Ovary (tissue), 3 donors: Measurements from ENCODE around the gene SKA2.

Experiments used
- POLR2A ChIP-seq: fragments of 450-650 bp; IDR thresholded peaks from one replicate; pipeline ENCODE4 v1.6.1; 2017; ENCODE audit warnings: antibody characterized with exemption, mild to moderate bottlenecking, moderate library complexity
- TF ChIP-seq, protein P1 (sequence below), 3 donors: fragments of 450-650 bp in 2 of 3; fragments of 200-600 bp in 1 of 3; IDR thresholded peaks; one replicate each; pipeline versions ENCODE4 v1.5.1 to v1.8.0; 2016 to 2022; ENCODE audit warnings: antibody characterized with exemption in 3 of 3, mild to moderate bottlenecking in 1 of 3
- donor health status: DM: no; HTN: no; CAD: no.

DNA sequence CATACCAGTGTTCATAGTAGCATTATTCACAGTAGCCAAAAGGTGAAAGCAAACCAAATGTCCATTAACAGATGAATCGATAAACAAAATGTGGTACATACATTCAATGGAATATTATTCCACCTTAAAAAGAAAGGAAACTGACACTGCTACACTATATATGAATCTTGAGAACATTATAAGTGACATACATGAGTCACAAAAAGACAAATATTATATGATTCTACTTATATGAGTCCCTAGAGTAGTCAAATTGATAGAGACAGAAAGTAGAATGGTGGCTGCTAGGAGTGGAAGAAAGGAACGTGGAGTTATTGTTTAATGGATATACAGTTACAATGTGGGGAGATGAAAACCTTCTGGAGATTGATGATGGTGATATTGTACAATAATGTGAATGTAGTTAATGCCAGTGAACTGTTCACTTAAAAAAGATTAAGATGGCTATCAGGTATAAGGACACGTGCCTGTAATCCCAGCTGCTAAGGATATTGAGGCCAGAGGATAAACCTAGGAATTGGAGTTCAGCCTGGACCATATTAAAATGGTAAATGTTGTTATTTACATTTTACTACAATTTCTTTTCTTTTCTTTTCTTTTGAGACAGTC lies 28.1 kb downstream of the SKA2 start:
- no peak for TF ChIP-seq POLR2A
- TF ChIP-seq, protein P1, sequence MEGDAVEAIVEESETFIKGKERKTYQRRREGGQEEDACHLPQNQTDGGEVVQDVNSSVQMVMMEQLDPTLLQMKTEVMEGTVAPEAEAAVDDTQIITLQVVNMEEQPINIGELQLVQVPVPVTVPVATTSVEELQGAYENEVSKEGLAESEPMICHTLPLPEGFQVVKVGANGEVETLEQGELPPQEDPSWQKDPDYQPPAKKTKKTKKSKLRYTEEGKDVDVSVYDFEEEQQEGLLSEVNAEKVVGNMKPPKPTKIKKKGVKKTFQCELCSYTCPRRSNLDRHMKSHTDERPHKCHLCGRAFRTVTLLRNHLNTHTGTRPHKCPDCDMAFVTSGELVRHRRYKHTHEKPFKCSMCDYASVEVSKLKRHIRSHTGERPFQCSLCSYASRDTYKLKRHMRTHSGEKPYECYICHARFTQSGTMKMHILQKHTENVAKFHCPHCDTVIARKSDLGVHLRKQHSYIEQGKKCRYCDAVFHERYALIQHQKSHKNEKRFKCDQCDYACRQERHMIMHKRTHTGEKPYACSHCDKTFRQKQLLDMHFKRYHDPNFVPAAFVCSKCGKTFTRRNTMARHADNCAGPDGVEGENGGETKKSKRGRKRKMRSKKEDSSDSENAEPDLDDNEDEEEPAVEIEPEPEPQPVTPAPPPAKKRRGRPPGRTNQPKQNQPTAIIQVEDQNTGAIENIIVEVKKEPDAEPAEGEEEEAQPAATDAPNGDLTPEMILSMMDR (IDR thresholded peaks at IDR 0.05): no peak
